ENCODE measurements around the gene ACAA2.

Gene ACAA2

DNA sequence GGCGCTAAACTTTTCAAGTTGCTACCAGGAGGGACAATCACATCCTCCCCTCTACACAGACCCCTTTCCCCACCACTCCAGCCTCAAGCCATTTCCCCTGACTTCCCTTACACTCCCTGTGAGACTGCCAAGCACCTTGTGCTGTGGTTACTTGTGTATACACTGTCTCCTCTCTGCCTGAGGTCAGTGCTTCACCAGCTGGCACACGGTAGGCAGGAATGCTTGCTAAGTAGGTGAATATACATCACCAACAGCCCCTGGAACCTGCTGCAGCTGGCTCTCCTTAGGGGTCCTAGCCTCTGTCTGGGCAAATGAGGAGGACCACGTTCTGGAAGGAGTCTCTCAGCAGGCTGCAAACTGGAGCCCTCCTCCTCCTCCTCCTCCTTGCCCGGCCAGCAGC, 38.3 kb upstream of the ACAA2 start:
- Histone ChIP-seq H2AK5ac (ENCODE audit: low read length) (no peak overlapping the region), H4K12ac (ENCODE audit: low read depth, low read length) (no peak overlapping the region), H2BK120ac (ENCODE audit: insufficient read depth, low read length, poor library complexity) (no peak overlapping the region), H3K23ac (ENCODE audit: low read length) (no peak overlapping the region), H4K91ac (ENCODE audit: low read depth, low read length) (no peak overlapping the region), H3K79me2 (ENCODE audit: control insufficient read depth, insufficient read depth, low read length, poor library complexity) (no peaks in the 10 kb centered on the region), H3K36me3 (ENCODE audit: control insufficient read depth in 1 of 2, insufficient read depth in 2 of 2, low read length in 2 of 2) (peaks cover 17 to 21% of the 10 kb centered on the region in 2 experiments), H3K4ac (ENCODE audit: low read depth, low read length) (no peak overlapping the region), H3K14ac (ENCODE audit: low read length) (no peak overlapping the region), H3K27me3 (ENCODE audit: insufficient read depth, low read length) (no peaks in the 10 kb centered on the region), H4K8ac (ENCODE audit: low read depth, low read length) (no peak overlapping the region), H3K18ac (ENCODE audit: low read length) (no peak overlapping the region), H2BK12ac (ENCODE audit: low read length) (no peak overlapping the region), H3K9ac (ENCODE audit: low read length) (no peak overlapping the region), H2AFZ (ENCODE audit: insufficient read depth, low read length, poor library complexity) (no peak overlapping the region), H3K4me3 (ENCODE audit: low read depth, low read length) (no peak overlapping the region), H3K4me2 (ENCODE audit: low read length) (no peak overlapping the region), H3K4me1 (ENCODE audit: control insufficient read depth in 1 of 2, insufficient read depth in 2 of 2, low read length in 2 of 2) (peaks cover 8 to 10% of the 10 kb centered on the region in 2 experiments), H3K79me1 (ENCODE audit: low read length) (no peaks in the 10 kb centered on the region), H3K27ac (ENCODE audit: low read depth, low read length) (no peak overlapping the region), H3K9me3 (ENCODE audit: insufficient read depth, low read depth, low read length) (peaks cover 2% of the 10 kb centered on the region), H2BK5ac (ENCODE audit: low read depth, low read length, poor library complexity) (no peak overlapping the region)
- DNase-seq: no peak
- WGBS (ENCODE audit: extremely low coverage, insufficient coverage, insufficient read length): no CpG with 5 or more reads among the region's 4 CpGs

DNA sequence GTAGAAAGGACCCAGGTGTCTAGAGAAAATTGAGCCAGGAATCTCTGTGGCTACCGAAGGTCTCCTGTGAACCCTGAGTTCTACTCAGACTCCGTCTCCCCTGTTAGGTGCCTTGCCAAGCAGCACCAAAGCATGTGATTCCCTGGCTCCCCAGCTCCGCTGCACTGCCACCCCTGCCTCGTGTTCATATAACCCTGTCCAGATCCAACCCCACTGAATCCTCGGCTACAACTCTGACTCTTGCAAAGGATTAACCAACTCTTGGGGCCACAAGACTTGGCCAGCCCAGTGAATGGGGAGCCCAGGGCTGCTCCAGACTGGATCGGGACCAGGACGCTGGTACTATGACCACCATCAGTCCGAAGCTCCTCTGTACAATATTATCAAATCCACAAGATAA, 37.3 kb upstream of the ACAA2 start:
- Histone ChIP-seq H2BK12ac (ENCODE audit: low read length) (no peak overlapping the region), H3K4me2 (ENCODE audit: low read length) (no peak overlapping the region), H4K12ac (ENCODE audit: low read depth, low read length) (no peak overlapping the region), H3K23ac (ENCODE audit: low read length) (no peak overlapping the region), H3K4me1 (ENCODE audit: control insufficient read depth in 1 of 2, insufficient read depth in 2 of 2, low read length in 2 of 2) (peaks cover 8 to 10% of the 10 kb centered on the region in 2 experiments), H2AK5ac (ENCODE audit: low read length) (no peak overlapping the region), H3K79me2 (ENCODE audit: control insufficient read depth, insufficient read depth, low read length, poor library complexity) (no peaks in the 10 kb centered on the region), H2AFZ (ENCODE audit: insufficient read depth, low read length, poor library complexity) (no peak overlapping the region), H3K36me3 (ENCODE audit: control insufficient read depth in 1 of 2, insufficient read depth in 2 of 2, low read length in 2 of 2) (peaks cover 19 to 23% of the 10 kb centered on the region in 2 experiments), H3K79me1 (ENCODE audit: low read length) (no peaks in the 10 kb centered on the region), H2BK5ac (ENCODE audit: low read depth, low read length, poor library complexity) (no peak overlapping the region), H3K27me3 (ENCODE audit: insufficient read depth, low read length) (no peaks in the 10 kb centered on the region), H3K9me3 (ENCODE audit: insufficient read depth, low read depth, low read length) (peaks cover 2% of the 10 kb centered on the region), H4K8ac (ENCODE audit: low read depth, low read length) (no peak overlapping the region), H3K4me3 (ENCODE audit: low read depth, low read length) (no peak overlapping the region), H4K91ac (ENCODE audit: low read depth, low read length) (no peak overlapping the region), H3K4ac (ENCODE audit: low read depth, low read length) (no peak overlapping the region), H3K27ac (ENCODE audit: low read depth, low read length) (no peak overlapping the region), H2BK120ac (ENCODE audit: insufficient read depth, low read length, poor library complexity) (no peak overlapping the region), H3K9ac (ENCODE audit: low read length) (no peak overlapping the region), H3K14ac (ENCODE audit: low read length) (no peak overlapping the region), H3K18ac (ENCODE audit: low read length) (no peak overlapping the region)
- WGBS (ENCODE audit: extremely low coverage, insufficient coverage, insufficient read length): no CpG with 5 or more reads among the region's 8 CpGs
- no peak for DNase-seq

DNA sequence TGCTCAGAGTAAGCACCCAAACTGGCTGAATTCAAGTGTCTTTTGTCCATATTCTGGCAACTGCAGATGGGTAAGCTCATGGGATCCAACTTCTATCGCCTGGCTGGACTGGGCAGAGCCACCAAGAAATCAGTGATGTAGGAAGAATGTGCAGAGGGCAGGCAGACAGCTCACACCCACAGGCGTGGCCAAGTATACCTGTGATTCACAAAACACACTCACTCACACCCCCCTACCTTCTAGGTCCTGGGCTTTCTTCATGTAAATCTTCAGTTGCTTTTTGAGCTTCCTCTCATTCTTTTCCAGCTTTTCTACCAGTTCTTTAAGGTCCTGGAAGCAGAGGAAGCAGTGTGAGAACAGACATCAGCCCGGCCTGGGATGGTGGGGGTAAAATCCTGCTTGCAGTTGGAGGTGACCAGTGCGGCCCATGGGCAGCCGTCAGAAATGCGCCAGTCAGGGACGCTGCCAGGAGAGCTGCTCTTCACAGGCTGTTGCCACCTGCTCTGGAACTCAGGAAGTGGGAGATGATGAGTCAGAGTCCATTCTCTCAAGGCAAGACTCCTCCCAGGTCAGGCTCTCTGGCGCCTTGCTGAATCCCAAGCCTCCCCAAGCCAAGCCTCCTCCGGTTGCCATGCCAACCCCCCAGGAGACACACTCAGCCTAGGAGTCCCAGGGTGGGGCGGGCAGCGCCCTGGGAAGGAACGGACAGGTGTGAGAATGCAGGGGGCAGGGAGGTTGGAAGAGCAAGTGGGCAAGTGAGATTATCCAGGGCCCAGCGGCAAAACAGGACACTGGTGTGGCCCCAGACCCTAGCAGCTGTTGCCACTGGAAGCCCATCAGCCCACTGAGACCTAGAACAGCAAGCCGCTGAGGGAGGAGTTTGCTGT, 36.2 kb upstream of the ACAA2 start:
- no peak overlapping the region for H3K4ac ChIP-seq (ENCODE audit: low read depth, low read length)
- no peak overlapping the region for H2AK5ac ChIP-seq (ENCODE audit: low read length)
- peaks cover 8 to 10% of the 10 kb centered on the region in 2 experiments for H3K4me1 ChIP-seq (ENCODE audit: control insufficient read depth in 1 of 2, insufficient read depth in 2 of 2, low read length in 2 of 2)
- no peaks in the 10 kb centered on the region for H3K79me1 ChIP-seq (ENCODE audit: low read length)
- no peak overlapping the region for H2BK5ac ChIP-seq (ENCODE audit: low read depth, low read length, poor library complexity)
- no peak overlapping the region for H3K4me2 ChIP-seq (ENCODE audit: low read length)
- no peak overlapping the region for H3K9ac ChIP-seq (ENCODE audit: low read length)
- no peak overlapping the region for H2AFZ ChIP-seq (ENCODE audit: insufficient read depth, low read length, poor library complexity)
- peaks cover 19 to 23% of the 10 kb centered on the region in 2 experiments for H3K36me3 ChIP-seq (ENCODE audit: control insufficient read depth in 1 of 2, insufficient read depth in 2 of 2, low read length in 2 of 2)
- H3K18ac ChIP-seq (ENCODE audit: low read length): no peak overlapping the region
- peak; percentile 17 to 59 for DNase-seq
- H4K8ac ChIP-seq (ENCODE audit: low read depth, low read length): no peak overlapping the region
- peaks cover 2% of the 10 kb centered on the region for H3K9me3 ChIP-seq (ENCODE audit: insufficient read depth, low read depth, low read length)
- no CpG with 5 or more reads among the region's 14 CpGs for WGBS (ENCODE audit: extremely low coverage, insufficient coverage, insufficient read length)
- H3K23ac ChIP-seq (ENCODE audit: low read length): no peak overlapping the region
- H3K79me2 ChIP-seq (ENCODE audit: control insufficient read depth, insufficient read depth, low read length, poor library complexity): no peaks in the 10 kb centered on the region
- H3K14ac ChIP-seq (ENCODE audit: low read length): no peak overlapping the region
- H4K12ac ChIP-seq (ENCODE audit: low read depth, low read length): no peak overlapping the region
- H3K27me3 ChIP-seq (ENCODE audit: insufficient read depth, low read length): no peaks in the 10 kb centered on the region
- no peak overlapping the region for H2BK120ac ChIP-seq (ENCODE audit: insufficient read depth, low read length, poor library complexity)
- H3K27ac ChIP-seq (ENCODE audit: low read depth, low read length): no peak overlapping the region
- H4K91ac ChIP-seq (ENCODE audit: low read depth, low read length): no peak overlapping the region
- no peak overlapping the region for H2BK12ac ChIP-seq (ENCODE audit: low read length)
- H3K4me3 ChIP-seq (ENCODE audit: low read depth, low read length): no peak overlapping the region

DNA sequence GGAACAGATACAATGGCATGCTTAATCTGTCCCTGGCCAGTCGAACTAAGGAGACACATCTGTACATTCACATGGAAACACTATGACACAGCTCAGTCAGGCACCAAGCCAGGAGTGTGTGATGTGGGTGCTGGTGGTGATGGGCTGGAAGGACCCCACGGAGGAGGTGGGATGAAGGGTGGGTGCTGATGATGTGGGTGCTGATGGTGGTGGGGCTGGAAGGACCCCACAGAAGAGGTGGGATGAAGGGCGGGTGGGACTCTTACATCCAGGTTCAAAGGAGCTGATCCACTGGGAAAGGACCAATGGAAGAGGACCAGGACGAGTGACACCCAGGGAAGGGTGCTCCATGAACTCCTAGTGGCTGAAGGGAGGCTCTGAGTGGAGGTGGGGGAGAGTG, 34.8 kb upstream of the ACAA2 start:
- Histone ChIP-seq H2BK5ac (ENCODE audit: low read depth, low read length, poor library complexity) (no peak overlapping the region), H3K4me3 (ENCODE audit: low read depth, low read length) (no peak overlapping the region), H3K4ac (ENCODE audit: low read depth, low read length) (no peak overlapping the region), H3K9ac (ENCODE audit: low read length) (no peak overlapping the region), H4K91ac (ENCODE audit: low read depth, low read length) (no peak overlapping the region), H3K4me2 (ENCODE audit: low read length) (no peak overlapping the region), H2BK12ac (ENCODE audit: low read length) (no peak overlapping the region), H4K12ac (ENCODE audit: low read depth, low read length) (no peak overlapping the region), H3K4me1 (ENCODE audit: control insufficient read depth in 1 of 2, insufficient read depth in 2 of 2, low read length in 2 of 2) (peaks cover 9 to 10% of the 10 kb centered on the region in 2 experiments), H4K8ac (ENCODE audit: low read depth, low read length) (no peak overlapping the region), H3K79me1 (ENCODE audit: low read length) (no peaks in the 10 kb centered on the region), H2AK5ac (ENCODE audit: low read length) (no peak overlapping the region), H2AFZ (ENCODE audit: insufficient read depth, low read length, poor library complexity) (no peak overlapping the region), H3K9me3 (ENCODE audit: insufficient read depth, low read depth, low read length) (peaks cover 2% of the 10 kb centered on the region), H3K79me2 (ENCODE audit: control insufficient read depth, insufficient read depth, low read length, poor library complexity) (no peaks in the 10 kb centered on the region), H3K23ac (ENCODE audit: low read length) (no peak overlapping the region), H3K27ac (ENCODE audit: low read depth, low read length) (no peak overlapping the region), H3K14ac (ENCODE audit: low read length) (no peak overlapping the region), H3K36me3 (ENCODE audit: control insufficient read depth in 1 of 2, insufficient read depth in 2 of 2, low read length in 2 of 2) (peaks cover 15 to 22% of the 10 kb centered on the region in 2 experiments), H2BK120ac (ENCODE audit: insufficient read depth, low read length, poor library complexity) (no peak overlapping the region), H3K18ac (ENCODE audit: low read length) (no peak overlapping the region), H3K27me3 (ENCODE audit: insufficient read depth, low read length) (no peaks in the 10 kb centered on the region)
- DNase-seq: no peak
- WGBS (ENCODE audit: extremely low coverage, insufficient coverage, insufficient read length): no CpG with 5 or more reads among the region's 4 CpGs
